SK-N-MC (cell line): ENCODE results near the gene INS.

Experiments used
- EZH2 ChIP-seq: fragments of 200-600 bp; sonication (generic); IDR thresholded peaks from one replicate; pipeline ENCODE4 v1.6.1; 2017; ENCODE audit warnings: antibody characterized with exemption
- POLR2AphosphoS5 ChIP-seq: IDR thresholded peaks from 2 replicates; pipeline ENCODE4 v1.6.1; 2012; ENCODE audit warnings: mild to moderate bottlenecking, low read depth, low read length, borderline replicate concordance

DNA sequence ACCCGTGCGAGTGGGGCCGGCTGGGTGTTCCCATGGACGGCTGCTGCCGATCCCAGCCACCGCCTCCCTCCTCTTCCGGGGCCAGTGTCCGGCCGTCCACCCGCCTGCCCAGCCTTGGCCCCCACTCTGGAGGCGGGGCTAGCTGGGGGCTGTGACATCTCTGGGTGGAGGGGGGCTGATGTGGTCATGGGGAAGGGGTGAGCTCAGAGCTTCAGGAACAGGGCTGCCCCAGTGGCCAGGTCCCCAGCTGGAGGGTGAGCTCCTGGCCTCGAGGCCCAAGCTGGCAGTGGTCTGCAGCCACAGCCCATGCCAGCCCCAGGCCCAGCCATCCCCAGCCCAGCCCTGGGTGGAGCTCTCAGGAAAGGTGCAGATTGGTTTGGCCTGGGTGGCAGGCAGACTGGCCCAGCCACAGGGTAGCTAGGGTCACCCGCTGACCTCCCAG lies 2.7 kb downstream of the INS start:
- TF ChIP-seq POLR2AphosphoS5 = no peak
- no peak for TF ChIP-seq EZH2
